ENCODE measurements around the gene MAPK8IP2.
"Not testable (repeated sequence)": the region's sequence is repeated elsewhere in the genome, so short reads cannot be mapped to it uniquely, and the experiment has no call there.

MAPK8IP2 gene

DNA sequence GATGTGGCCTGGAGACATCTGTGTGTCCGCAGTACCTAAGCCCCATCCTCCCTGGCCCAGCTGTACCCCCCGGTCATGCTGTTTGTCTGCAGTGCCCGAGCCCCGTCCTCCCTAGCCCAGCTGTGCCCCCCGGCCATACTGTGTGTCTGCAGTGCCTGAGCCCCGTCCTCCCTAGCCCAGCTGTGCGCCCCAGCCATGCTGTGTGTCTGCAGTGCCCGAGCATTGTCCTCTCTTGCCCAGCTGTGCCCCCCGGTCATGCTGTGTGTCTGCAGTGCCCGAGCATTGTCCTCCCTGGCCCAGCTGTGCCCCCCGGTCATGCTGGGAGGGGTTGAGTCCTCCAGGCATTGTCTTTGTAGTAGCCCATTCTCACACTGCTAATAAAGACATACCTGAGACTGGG is 35.0 kb downstream of the MAPK8IP2 start:
- Histone ChIP-seq H3K36me3 (ENCODE audit: control insufficient read depth, insufficient read depth, low read length) (no peaks in the 10 kb centered on the region), H3K27me3 (replicated peaks; ENCODE audit: control insufficient read depth, insufficient read depth, low read length, poor library complexity, severe bottlenecking) (no peaks in the 10 kb centered on the region), H3K4me3 (ENCODE audit: insufficient read depth, low read depth, low read length, poor library complexity, severe bottlenecking) (no peak overlapping the region), H3K4me1 (ENCODE audit: control insufficient read depth, insufficient read depth, low read length, poor library complexity, severe bottlenecking) (no peaks in the 10 kb centered on the region), H3K27ac (ENCODE audit: insufficient read depth, low read length, poor library complexity, severe bottlenecking) (no peak overlapping the region), H3K9me3 (ENCODE audit: control insufficient read depth, low read length) (no peaks in the 10 kb centered on the region)
- DNase-seq: no peak

DNA sequence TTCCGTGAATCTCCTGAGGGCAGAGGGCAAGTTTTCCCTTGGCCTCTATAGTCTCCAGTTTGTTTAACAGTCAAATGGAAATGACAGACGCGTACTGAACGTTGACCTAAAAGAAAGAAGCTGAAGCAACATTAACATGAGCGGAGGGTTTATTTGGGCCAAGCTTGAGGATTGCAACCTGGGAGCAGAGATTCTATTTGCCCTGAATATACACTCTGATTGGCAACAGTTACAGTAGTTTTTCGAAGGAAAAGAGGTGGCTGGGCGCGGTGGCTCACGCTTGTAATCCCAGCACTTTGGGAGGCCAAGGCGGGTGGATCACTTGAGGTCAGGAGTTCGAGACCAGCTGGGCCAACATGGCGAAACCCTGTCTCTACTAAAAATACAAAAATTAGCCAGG is 39.7 kb downstream of the MAPK8IP2 start:
- H3K4me1 ChIP-seq (ENCODE audit: control insufficient read depth, insufficient read depth, low read length, poor library complexity, severe bottlenecking); H3K9me3 ChIP-seq (ENCODE audit: control insufficient read depth, low read length); H3K36me3 ChIP-seq (ENCODE audit: control insufficient read depth, insufficient read depth, low read length); DNase-seq; H3K27ac ChIP-seq (ENCODE audit: insufficient read depth, low read length, poor library complexity, severe bottlenecking); H3K4me3 ChIP-seq (ENCODE audit: insufficient read depth, low read depth, low read length, poor library complexity, severe bottlenecking): not testable (repeated sequence)
- H3K27me3 ChIP-seq (replicated peaks; ENCODE audit: control insufficient read depth, insufficient read depth, low read length, poor library complexity, severe bottlenecking): peaks cover 13% of the 10 kb centered on the region

DNA sequence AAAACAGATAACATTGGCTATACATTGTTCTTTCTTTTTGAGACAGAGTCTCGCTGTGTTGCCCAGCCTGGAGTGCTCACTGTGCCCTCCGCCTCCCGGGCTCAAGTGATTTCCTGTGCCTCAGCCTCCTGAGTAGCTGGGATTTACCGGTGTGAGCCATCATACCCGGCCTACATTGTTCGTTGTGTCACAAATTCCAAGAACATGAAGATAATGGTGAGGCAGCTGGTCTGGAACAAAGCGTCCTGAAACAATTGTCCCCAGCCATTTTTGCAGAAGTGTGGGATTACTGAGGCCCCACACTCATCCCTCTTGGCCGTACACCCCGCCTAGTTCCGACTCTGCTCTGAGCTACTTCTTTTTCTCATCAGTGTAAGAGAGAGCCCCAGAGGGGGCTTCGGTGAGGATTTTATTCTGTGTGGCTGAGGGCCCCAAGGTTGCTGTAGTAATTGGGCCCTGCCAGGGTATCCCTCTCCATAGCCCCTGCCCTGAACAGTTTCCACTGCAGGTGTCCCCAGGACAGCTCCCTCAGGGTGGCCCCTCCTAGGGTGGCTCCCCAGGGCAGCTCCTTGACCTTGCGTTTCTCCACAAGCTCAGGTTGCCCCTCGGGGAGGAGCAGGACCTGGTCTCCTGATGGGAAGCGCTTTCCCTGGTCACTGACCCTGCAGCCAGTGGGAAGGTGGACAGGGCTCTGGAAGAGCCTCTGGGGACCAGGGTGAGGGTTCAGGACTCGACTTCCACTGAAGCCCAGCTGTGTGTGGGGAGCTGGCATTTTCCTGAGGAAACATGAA is 40.5 kb downstream of the MAPK8IP2 start:
- no peak for DNase-seq
- H3K9me3 ChIP-seq (ENCODE audit: control insufficient read depth, low read length): no peaks in the 10 kb centered on the region
- H3K27me3 ChIP-seq (replicated peaks; ENCODE audit: control insufficient read depth, insufficient read depth, low read length, poor library complexity, severe bottlenecking): peaks cover 14% of the 10 kb centered on the region
- no peaks in the 10 kb centered on the region for H3K36me3 ChIP-seq (ENCODE audit: control insufficient read depth, insufficient read depth, low read length)
- no peaks in the 10 kb centered on the region for H3K4me1 ChIP-seq (ENCODE audit: control insufficient read depth, insufficient read depth, low read length, poor library complexity, severe bottlenecking)
- no peak overlapping the region for H3K27ac ChIP-seq (ENCODE audit: insufficient read depth, low read length, poor library complexity, severe bottlenecking)
- H3K4me3 ChIP-seq (ENCODE audit: insufficient read depth, low read depth, low read length, poor library complexity, severe bottlenecking): no peak overlapping the region

DNA sequence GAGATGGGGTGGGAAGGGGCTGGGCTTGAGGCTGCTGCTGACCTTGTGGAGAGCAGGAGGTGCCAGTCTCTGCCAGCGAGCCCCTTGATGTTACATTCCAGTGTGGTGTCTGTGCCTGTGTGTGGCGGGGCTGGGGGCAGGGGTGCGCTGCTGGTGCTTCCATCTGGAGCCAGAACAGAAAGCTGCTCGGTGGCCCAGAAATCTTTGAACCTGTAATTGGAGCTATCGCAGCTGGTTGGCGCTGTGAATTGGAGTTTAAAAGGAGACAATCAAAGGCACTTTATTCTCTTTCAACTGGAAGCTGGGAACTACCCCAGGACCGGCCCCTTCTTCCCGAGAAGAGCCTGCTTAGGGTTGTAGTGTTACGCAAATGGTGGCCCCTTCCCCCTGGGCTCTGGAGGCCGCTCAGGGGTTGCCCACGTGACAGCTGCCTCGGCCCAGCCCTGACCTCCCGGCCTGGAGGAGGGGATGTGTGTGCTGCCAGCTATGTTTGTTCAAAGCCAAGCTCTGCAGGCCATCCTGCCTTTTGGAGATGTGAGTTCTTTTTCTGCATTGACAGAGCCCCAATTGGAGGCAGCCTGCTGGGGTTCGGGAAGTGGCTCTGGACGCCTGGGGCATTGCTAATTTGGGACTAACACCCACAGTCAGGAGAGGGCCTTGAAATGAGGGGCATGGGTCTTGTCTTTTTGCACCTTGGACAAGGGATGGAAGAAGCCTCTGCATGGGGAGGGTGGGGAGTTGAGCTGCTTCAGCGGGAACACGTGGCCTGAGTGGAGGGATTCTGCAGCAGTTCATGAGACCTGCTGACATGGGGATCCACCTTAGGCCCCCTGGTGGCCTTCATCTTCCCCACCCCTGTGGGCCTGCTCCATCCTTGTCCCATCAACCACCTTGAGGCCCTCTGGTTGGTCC is 41.4 kb downstream of the MAPK8IP2 start:
- no peaks in the 10 kb centered on the region for H3K36me3 ChIP-seq (ENCODE audit: control insufficient read depth, insufficient read depth, low read length)
- peaks cover 14% of the 10 kb centered on the region for H3K27me3 ChIP-seq (replicated peaks; ENCODE audit: control insufficient read depth, insufficient read depth, low read length, poor library complexity, severe bottlenecking)
- H3K4me3 ChIP-seq (ENCODE audit: insufficient read depth, low read depth, low read length, poor library complexity, severe bottlenecking): no peak overlapping the region
- H3K27ac ChIP-seq (ENCODE audit: insufficient read depth, low read length, poor library complexity, severe bottlenecking): no peak overlapping the region
- H3K9me3 ChIP-seq (ENCODE audit: control insufficient read depth, low read length): no peaks in the 10 kb centered on the region
- DNase-seq: no peak
- H3K4me1 ChIP-seq (ENCODE audit: control insufficient read depth, insufficient read depth, low read length, poor library complexity, severe bottlenecking): no peaks in the 10 kb centered on the region

DNA sequence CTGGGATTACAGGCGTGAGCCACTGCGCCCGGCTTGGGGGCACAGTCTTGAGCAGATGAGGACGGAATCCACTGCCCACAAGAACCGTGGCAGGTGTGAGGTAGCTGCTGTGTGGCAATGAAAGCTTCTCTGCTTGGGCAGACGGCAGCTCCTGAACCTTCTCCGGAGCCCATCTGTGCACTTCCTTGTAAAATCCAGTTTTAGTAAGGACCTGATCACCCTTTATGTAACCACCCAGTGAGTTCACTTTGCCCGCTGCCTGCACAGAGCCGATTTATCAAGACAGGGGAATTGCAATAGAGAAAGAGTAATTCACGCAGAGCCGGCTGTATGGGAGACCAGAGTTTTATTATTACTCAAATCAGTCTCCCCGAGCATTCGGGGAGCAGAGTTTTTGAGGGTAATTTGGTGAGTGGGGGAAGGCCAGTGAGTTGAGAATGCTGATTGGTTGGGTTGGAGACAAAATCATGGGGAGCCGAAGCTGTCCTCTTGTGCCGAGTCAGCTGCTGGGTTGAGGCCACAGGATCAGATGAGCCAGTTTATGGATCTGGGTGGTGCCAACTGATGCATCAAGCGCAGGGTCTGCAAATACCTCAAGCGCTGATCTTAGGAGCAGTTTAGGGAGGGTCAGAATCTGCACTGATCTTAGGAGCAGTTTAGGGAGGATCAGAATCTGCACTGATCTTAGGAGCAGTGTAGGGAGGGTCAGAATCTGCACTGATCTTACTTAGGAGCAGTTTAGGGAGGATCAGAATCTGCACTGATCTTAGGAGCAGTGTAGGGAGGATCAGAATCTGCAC is 42.6 kb downstream of the MAPK8IP2 start:
- not testable (repeated sequence) for H3K4me3 ChIP-seq (ENCODE audit: insufficient read depth, low read depth, low read length, poor library complexity, severe bottlenecking); H3K9me3 ChIP-seq (ENCODE audit: control insufficient read depth, low read length); DNase-seq; H3K27ac ChIP-seq (ENCODE audit: insufficient read depth, low read length, poor library complexity, severe bottlenecking); H3K4me1 ChIP-seq (ENCODE audit: control insufficient read depth, insufficient read depth, low read length, poor library complexity, severe bottlenecking); H3K36me3 ChIP-seq (ENCODE audit: control insufficient read depth, insufficient read depth, low read length)
- peaks cover 14% of the 10 kb centered on the region for H3K27me3 ChIP-seq (replicated peaks; ENCODE audit: control insufficient read depth, insufficient read depth, low read length, poor library complexity, severe bottlenecking)

DNA sequence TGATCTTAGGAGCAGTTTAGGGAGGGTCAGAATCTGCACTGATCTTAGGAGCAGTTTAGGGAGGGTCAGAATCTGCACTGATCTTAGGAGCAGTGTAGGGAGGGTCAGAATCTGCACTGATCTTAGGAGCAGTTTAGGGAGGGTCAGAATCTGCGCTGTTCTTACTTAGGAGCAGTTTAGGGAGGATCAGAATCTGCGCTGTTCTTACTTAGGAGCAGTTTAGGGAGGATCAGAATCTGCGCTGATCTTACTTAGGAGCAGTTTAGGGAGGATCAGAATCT is 43.2 kb downstream of the MAPK8IP2 start:
- not testable (repeated sequence) for DNase-seq; H3K4me3 ChIP-seq (ENCODE audit: insufficient read depth, low read depth, low read length, poor library complexity, severe bottlenecking); H3K9me3 ChIP-seq (ENCODE audit: control insufficient read depth, low read length); H3K4me1 ChIP-seq (ENCODE audit: control insufficient read depth, insufficient read depth, low read length, poor library complexity, severe bottlenecking); H3K36me3 ChIP-seq (ENCODE audit: control insufficient read depth, insufficient read depth, low read length); H3K27ac ChIP-seq (ENCODE audit: insufficient read depth, low read length, poor library complexity, severe bottlenecking)
- H3K27me3 ChIP-seq (replicated peaks; ENCODE audit: control insufficient read depth, insufficient read depth, low read length, poor library complexity, severe bottlenecking): peaks cover 14% of the 10 kb centered on the region

DNA sequence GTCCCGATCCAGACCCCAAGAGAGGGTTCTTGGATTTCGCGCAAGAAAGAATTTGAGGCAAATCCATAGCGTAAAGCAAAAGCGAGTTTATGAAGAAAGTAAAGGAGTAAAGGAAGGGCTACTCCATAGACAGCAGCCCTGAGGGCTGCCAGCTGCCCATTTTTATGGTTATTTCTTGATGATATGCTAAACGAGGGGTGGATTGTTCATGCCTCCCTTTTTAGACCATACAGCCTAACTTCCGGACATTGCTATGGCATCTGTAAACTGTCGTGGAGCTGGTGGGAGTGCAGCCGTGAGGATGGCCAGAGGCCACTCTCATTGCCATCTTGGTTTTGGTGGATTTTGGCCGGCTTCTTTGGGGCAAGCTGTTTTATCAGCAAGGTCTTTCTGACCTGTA is 52.7 kb downstream of the MAPK8IP2 start:
- Histone ChIP-seq H3K4me3 (ENCODE audit: insufficient read depth, low read depth, low read length, poor library complexity, severe bottlenecking) (no peak overlapping the region), H3K27ac (ENCODE audit: insufficient read depth, low read length, poor library complexity, severe bottlenecking) (no peak overlapping the region), H3K36me3 (ENCODE audit: control insufficient read depth, insufficient read depth, low read length) (no peaks in the 10 kb centered on the region), H3K9me3 (ENCODE audit: control insufficient read depth, low read length) (no peaks in the 10 kb centered on the region), H3K27me3 (replicated peaks; ENCODE audit: control insufficient read depth, insufficient read depth, low read length, poor library complexity, severe bottlenecking) (no peaks in the 10 kb centered on the region), H3K4me1 (ENCODE audit: control insufficient read depth, insufficient read depth, low read length, poor library complexity, severe bottlenecking) (no peaks in the 10 kb centered on the region)
- DNase-seq: no peak

DNA sequence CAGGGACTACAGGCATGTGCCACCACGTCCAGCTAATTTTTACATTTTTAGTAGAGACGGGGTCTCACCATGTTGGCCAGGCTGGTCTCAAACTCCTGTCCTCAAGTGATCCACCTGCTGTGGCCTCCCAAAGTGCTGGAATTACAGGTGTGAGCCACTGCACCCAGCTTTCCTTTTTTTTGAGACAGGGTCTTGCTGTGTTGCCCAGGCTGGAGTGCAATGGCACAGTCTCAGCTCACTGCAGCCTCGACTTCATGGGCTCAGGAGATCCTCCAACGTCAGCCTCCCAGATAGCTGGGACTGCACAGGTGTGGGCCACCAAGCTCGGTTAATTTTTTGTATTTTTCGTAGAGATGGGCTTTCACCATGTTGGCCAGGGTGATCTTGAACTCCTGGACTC is 54.1 kb downstream of the MAPK8IP2 start:
- H3K9me3 ChIP-seq (ENCODE audit: control insufficient read depth, low read length); H3K27me3 ChIP-seq (replicated peaks; ENCODE audit: control insufficient read depth, insufficient read depth, low read length, poor library complexity, severe bottlenecking); H3K4me3 ChIP-seq (ENCODE audit: insufficient read depth, low read depth, low read length, poor library complexity, severe bottlenecking); H3K27ac ChIP-seq (ENCODE audit: insufficient read depth, low read length, poor library complexity, severe bottlenecking); DNase-seq; H3K4me1 ChIP-seq (ENCODE audit: control insufficient read depth, insufficient read depth, low read length, poor library complexity, severe bottlenecking); H3K36me3 ChIP-seq (ENCODE audit: control insufficient read depth, insufficient read depth, low read length): not testable (repeated sequence)

DNA sequence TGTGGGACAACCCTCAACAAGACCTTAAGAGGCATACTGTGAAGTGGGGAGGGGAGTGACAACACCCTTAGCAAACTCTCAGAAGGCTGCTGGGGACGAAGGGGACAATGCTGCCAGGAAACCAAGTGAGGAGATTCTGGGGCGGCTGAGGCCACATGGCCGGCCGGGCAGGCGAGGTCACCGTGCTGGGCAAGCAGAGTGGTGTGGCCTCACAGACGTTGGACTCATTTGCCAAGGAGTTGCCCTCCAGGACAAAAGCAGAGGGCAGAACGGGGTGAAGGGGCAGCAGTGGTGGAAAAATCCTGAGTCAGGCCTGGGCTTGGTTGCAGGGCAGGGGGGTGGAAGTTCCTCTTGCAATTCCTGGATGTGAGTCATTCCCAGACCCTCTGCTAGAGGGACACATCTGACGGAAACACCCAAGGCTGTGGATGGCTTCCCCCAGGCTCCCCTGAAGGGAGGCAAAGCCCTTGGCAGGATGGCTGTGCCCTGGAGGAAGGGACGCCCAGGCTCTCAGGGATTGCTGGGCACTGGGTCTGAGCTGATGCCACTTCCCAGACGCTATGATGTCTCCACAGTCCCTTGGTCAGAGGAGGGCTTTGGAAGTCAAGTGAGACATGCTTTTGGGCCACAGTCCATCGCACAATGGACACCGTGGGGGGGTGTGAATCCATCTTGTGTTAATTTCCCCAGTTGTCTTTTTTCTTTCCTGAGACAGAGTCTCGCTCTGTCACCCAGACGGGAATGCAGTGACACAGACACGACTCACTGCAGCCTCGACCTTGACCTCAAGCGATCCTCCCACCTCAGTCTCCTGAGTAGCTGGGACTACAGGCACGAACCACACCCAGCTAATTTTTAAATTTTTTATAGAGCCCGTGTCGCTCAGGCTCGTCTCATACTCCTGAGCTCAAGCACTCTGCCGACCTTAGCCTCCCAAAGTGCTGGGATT is 55.8 kb downstream of the MAPK8IP2 start:
- H3K27ac ChIP-seq (ENCODE audit: insufficient read depth, low read length, poor library complexity, severe bottlenecking): no peak overlapping the region
- H3K9me3 ChIP-seq (ENCODE audit: control insufficient read depth, low read length): no peaks in the 10 kb centered on the region
- H3K4me3 ChIP-seq (ENCODE audit: insufficient read depth, low read depth, low read length, poor library complexity, severe bottlenecking): no peak overlapping the region
- no peaks in the 10 kb centered on the region for H3K27me3 ChIP-seq (replicated peaks; ENCODE audit: control insufficient read depth, insufficient read depth, low read length, poor library complexity, severe bottlenecking)
- no peak for DNase-seq
- no peaks in the 10 kb centered on the region for H3K4me1 ChIP-seq (ENCODE audit: control insufficient read depth, insufficient read depth, low read length, poor library complexity, severe bottlenecking)
- no peaks in the 10 kb centered on the region for H3K36me3 ChIP-seq (ENCODE audit: control insufficient read depth, insufficient read depth, low read length)
